ENCODE data around the gene BBX.
"Not testable (repeated sequence)": the region's sequence is repeated elsewhere in the genome, so short reads cannot be mapped to it uniquely, and the experiment has no call there.

BBX gene

DNA sequence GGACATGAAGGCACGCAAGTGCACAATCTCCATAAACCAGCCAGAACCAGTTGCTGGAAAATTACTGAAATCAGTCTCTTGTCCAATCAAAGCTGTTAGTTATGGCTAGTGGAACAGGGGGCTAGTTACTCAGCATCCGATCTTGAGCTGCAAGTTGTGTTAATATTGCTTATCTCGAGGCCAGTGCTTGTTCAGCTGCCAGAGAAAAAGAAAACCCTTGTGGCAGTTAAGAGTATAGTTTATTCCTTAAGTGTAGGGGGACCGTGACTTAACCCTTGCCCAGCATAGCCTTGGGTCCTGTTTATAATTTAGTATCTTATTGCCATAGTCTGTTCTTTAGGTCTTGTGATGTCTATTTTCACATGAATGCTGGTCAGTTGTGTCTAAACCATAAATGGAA is 299.5 kb downstream of the BBX start:
- no peak overlapping the region for H3K4me2 ChIP-seq
- H3K36me3 ChIP-seq: no peaks in the 10 kb centered on the region
- H3K27me3 ChIP-seq: no peaks in the 10 kb centered on the region
- TF ChIP-seq Cebpa-rat (IDR thresholded peaks at IDR 0.05): no peak
- H3K4me1 ChIP-seq: 0 out of 20 replicates have a peak, but pooled peaks cover 0 to 4% (median 0%) of the 10 kb centered on the region in 10 experiments
- no peak overlapping the region for H3K27ac ChIP-seq
- H4K20me1 ChIP-seq: no peaks in the 10 kb centered on the region
- H3K4me3 ChIP-seq: no peak overlapping the region
- peaks cover 0 to 12% (median 0%) of the 10 kb centered on the region in 11 experiments; a peak in 3 of 22 replicates for H3K9me3 ChIP-seq (replicated peaks in 1 of 11)
- no peak overlapping the region for H3K9ac ChIP-seq

DNA sequence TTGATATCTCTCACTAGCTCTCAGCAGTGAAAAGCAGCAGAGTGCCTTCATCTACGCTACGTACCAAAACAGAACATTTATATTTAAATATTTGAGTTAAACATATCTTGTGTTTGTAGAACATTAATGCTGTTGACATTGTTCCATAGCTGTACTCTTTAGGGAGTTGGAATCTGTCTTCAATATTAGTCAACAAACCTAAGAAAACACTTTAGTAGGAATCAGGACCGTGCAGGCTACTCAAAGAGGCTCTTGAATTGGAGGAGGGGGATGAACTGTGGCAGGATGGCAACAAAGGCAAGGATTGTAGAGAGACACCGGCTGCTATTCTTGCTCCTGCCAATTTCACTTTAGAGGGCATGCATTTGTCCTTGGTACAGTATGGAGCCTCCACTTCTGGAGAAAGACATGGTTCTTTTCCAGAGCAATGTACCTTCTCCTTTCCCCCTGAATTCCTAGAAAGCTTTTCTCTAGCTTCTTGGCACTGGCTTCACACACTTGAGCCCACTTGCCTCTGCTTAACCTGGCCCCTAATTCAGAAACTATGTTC is 302.1 kb downstream of the BBX start:
- peaks cover 0 to 12% (median 0%) of the 10 kb centered on the region in 11 experiments; a peak in 3 of 22 replicates for H3K9me3 ChIP-seq (replicated peaks in 1 of 11)
- no peak overlapping the region for H3K9ac ChIP-seq
- no peak overlapping the region for H3K4me2 ChIP-seq
- H3K4me1 ChIP-seq: 0 out of 20 replicates have a peak, but pooled peaks cover 0 to 4% (median 0%) of the 10 kb centered on the region in 10 experiments
- H3K36me3 ChIP-seq: no peaks in the 10 kb centered on the region
- TF ChIP-seq Cebpa-rat (IDR thresholded peaks at IDR 0.05): no peak
- H4K20me1 ChIP-seq: no peaks in the 10 kb centered on the region
- H3K4me3 ChIP-seq: no peak overlapping the region
- H3K27me3 ChIP-seq: no peaks in the 10 kb centered on the region
- H3K27ac ChIP-seq: no peak overlapping the region

DNA sequence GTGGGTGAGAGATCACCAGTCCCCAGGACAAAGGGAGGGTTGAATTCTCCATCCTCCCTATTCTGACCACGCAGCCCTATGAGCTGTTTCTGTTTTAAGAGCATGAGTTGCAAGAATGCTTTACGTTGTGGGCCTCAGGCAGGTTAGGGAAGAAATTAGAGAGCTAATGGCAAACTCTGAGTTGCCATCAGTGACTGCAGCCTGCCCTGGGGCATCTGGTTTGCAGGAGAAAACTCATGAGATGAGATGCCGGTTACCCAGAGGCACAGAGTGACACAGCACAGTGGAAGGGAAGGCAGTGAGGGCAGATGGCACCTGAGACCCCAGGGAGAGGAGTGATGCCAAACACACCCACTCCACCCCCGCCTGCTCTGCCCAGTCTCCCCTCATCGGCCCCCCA is 302.8 kb downstream of the BBX start:
- no peak overlapping the region for H3K4me3 ChIP-seq
- no peak overlapping the region for H3K27ac ChIP-seq
- no peak for TF ChIP-seq Cebpa-rat (IDR thresholded peaks at IDR 0.05)
- H3K9ac ChIP-seq: no peak overlapping the region
- H3K4me2 ChIP-seq: no peak overlapping the region
- H4K20me1 ChIP-seq: no peaks in the 10 kb centered on the region
- H3K4me1 ChIP-seq: 0 out of 20 replicates have a peak, but pooled peaks cover 0 to 4% (median 0%) of the 10 kb centered on the region in 10 experiments
- H3K27me3 ChIP-seq: no peaks in the 10 kb centered on the region
- H3K9me3 ChIP-seq (replicated peaks in 1 of 11): peaks cover 0 to 12% (median 0%) of the 10 kb centered on the region in 11 experiments; a peak in 3 of 22 replicates
- H3K36me3 ChIP-seq: no peaks in the 10 kb centered on the region

DNA sequence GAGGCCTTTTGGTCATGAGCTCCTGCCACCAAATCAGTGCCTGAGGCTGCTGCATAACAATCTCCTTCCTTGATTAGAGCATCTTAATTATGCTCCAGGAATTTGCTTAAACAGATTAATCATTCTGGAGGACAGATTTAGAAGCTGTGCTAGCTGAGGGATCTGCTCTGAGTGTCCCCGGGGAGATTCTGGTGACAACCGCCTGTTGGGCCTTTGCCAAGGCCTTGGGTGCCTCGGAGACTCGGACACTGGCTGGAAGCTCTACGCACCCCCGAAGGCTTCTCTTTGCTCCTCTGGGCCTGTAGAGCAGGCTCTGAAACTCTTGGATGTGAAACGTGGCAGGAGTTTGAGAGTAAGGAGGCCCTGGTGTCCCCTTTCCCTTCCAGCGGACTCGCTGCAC is 304.0 kb downstream of the BBX start:
- H3K27me3 ChIP-seq: no peaks in the 10 kb centered on the region
- no peaks in the 10 kb centered on the region for H4K20me1 ChIP-seq
- H3K9ac ChIP-seq: no peak overlapping the region
- no peak for TF ChIP-seq Cebpa-rat (IDR thresholded peaks at IDR 0.05)
- 0 out of 20 replicates have a peak, but pooled peaks cover 0 to 4% (median 0%) of the 10 kb centered on the region in 10 experiments for H3K4me1 ChIP-seq
- no peaks in the 10 kb centered on the region for H3K36me3 ChIP-seq
- no peak overlapping the region for H3K4me2 ChIP-seq
- H3K4me3 ChIP-seq: no peak overlapping the region
- H3K9me3 ChIP-seq (replicated peaks in 1 of 11): peaks cover 0 to 12% (median 0%) of the 10 kb centered on the region in 11 experiments; a peak in 3 of 22 replicates
- no peak overlapping the region for H3K27ac ChIP-seq

DNA sequence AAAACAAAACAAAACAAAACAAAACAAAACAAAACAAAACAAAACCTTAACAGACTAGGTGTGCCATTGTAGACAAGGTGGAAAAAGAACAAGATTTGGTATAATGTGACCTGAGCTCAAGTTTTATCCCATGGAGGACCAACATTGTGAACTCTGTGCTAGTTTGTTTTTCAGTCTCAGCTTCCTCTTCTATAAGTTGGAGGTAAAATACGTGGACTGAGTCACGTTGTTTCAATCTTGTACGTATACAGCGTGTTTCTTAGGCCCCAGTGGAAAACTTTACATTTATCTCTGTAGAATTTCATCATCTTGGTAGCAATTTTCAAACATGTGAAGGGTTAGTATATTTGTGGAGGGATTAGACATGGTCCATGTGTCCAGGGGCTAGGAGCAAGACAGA is 306.4 kb downstream of the BBX start:
- Histone ChIP-seq H4K20me1 (no peaks in the 10 kb centered on the region), H3K4me1 (0 out of 20 replicates have a peak, but pooled peaks cover 0 to 4% (median 0%) of the 10 kb centered on the region in 10 experiments), H3K27me3 (no peaks in the 10 kb centered on the region), H3K4me3 (no peak overlapping the region), H3K27ac (no peak overlapping the region), H3K9me3 (replicated peaks in 1 of 11) (no peaks in the 10 kb centered on the region), H3K4me2 (no peak overlapping the region), H3K9ac (no peak overlapping the region), H3K36me3 (no peaks in the 10 kb centered on the region)
- TF ChIP-seq Cebpa-rat (IDR thresholded peaks at IDR 0.05): no peak

DNA sequence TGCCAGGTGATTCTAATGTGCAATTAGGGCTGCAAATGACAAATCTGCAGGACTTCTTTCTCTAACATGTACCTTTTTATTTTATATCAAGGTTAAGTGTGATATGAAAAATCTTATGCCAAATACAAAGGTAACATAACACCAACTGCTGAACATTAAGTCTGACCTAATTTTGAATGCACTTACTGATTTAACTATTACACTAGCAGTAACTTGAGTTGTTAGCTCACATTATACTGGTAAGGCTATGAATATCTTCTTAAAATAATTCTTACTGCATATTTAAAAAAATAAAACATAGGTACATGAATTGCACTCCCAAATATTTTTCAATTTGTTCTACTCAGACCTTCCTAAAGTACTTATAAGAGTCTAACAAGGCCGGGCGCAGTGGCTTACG is 308.8 kb downstream of the BBX start:
- H3K4me2 ChIP-seq: no peak overlapping the region
- TF ChIP-seq Cebpa-rat (IDR thresholded peaks at IDR 0.05): no peak
- H3K4me1 ChIP-seq: 0 out of 20 replicates have a peak, but pooled peaks cover 0 to 3% (median 0%) of the 10 kb centered on the region in 10 experiments
- H3K9me3 ChIP-seq (replicated peaks in 1 of 11): no peaks in the 10 kb centered on the region
- H3K9ac ChIP-seq: no peak overlapping the region
- H4K20me1 ChIP-seq: no peaks in the 10 kb centered on the region
- H3K4me3 ChIP-seq: no peak overlapping the region
- H3K27me3 ChIP-seq: no peaks in the 10 kb centered on the region
- no peaks in the 10 kb centered on the region for H3K36me3 ChIP-seq
- no peak overlapping the region for H3K27ac ChIP-seq

DNA sequence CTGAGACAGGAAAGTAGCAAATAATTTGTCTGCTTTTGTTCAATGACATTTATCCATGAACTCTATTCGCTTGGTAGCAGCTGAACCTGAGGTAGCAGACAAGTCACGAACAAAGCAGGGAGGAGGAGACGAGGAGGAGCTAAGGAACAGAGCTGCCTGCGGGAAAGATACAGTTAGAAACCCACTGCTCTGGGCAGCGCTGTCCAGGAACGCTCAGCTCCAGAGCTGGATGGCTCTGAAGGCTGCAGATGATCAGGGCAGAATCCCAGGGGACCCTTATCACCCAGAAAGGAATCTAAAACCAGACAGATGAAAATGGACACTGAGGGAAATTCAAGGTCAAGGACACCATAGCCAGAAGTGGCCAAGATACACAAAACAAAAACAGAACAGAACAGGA is 310.3 kb downstream of the BBX start:
- Histone ChIP-seq H4K20me1 (no peaks in the 10 kb centered on the region), H3K4me2 (no peak overlapping the region), H3K4me1 (no peaks in the 10 kb centered on the region), H3K4me3 (no peak overlapping the region), H3K36me3 (no peaks in the 10 kb centered on the region), H3K27me3 (no peaks in the 10 kb centered on the region), H3K9ac (no peak overlapping the region), H3K9me3 (replicated peaks in 1 of 11) (no peaks in the 10 kb centered on the region), H3K27ac (no peak overlapping the region)
- TF ChIP-seq Cebpa-rat (IDR thresholded peaks at IDR 0.05): no peak

DNA sequence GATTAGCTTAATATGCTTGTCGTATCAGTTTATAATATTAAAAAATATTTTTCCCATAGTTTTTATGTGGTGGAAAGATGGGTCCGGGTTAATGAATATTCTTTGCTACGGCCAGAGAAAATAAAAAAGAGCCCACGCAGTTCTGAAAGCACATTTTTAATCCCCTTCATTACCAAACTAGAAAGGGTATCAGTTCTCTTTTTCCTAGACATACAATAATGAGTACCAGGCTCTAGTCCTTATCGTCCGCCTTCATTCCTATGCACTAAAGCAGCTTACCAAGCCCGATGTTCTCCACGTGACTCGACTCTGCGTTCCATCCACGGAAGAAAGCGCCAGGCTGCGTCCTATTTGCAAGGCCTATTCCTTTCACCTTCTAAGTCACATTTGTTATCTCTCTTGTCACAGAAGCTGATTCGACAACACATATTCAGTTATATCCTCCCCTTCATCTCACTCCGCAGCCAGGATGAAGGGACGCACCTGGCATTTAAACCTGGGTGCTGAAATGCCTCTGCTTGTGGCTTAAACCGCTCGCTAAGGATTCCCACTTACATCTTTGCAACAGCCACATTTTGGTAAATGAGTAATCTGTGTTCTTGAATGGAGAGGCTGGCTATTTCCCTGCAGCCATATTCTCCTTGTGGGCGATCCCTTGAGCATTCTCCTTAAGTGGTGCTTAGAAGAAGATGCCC is 311.1 kb downstream of the BBX start:
- Histone ChIP-seq H4K20me1 (no peaks in the 10 kb centered on the region), H3K4me3 (no peak overlapping the region), H3K27me3 (no peaks in the 10 kb centered on the region), H3K4me1 (no peaks in the 10 kb centered on the region), H3K9ac (no peak overlapping the region), H3K9me3 (replicated peaks in 1 of 11) (no peaks in the 10 kb centered on the region), H3K36me3 (no peaks in the 10 kb centered on the region), H3K27ac (no peak overlapping the region), H3K4me2 (no peak overlapping the region)
- TF ChIP-seq Cebpa-rat (IDR thresholded peaks at IDR 0.05): no peak

DNA sequence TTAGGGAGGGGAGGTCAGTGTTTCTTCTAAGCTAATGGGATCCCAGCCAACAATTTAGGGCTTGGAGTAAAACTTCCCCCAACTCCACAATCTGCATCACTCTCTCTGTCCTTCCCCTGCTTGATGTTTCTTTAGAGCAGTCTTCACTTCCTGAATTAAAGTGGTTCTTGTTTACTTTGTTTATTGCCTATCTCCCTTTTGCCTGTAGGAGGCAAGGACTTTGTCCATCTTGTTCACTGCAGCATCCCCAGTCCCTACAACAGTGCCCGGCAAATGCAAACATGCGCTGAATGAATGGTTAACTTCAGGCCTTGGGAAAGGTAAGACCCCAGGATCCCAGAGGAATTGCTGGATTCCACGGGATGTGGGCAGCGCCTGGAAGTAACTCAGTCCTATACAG is 312.2 kb downstream of the BBX start:
- not testable (repeated sequence) for H3K36me3 ChIP-seq; H4K20me1 ChIP-seq; H3K27ac ChIP-seq; H3K4me3 ChIP-seq; H3K9me3 ChIP-seq (replicated peaks in 1 of 11); H3K4me2 ChIP-seq; H3K9ac ChIP-seq; H3K27me3 ChIP-seq; H3K4me1 ChIP-seq

All from BLaER1 treated with 17β-estradiol and CSF1 and Interleukin-3, amounts not matched to agents 10 nM and 100 nM (cell line).